ENCODE results near the gene ADORA3.

GRCh38 chr1:111455642-111456031 lies 47.8 kb downstream of the ADORA3 start:
- no peak for TF ChIP-seq EZH2phosphoT487 (IDR thresholded peaks at IDR 0.05; ENCODE audit: low read length)
- no peak for TF ChIP-seq CTCF (IDR thresholded peaks at IDR 0.05; ENCODE audit: low read length)
- TF ChIP-seq EZH2 (optimal IDR thresholded peaks at IDR 0.05; ENCODE audit: low read depth, low read length) = no peak
